ENCODE data around the gene CXCR4. TPM values are rescaled to one million over a fixed set of nuclear protein-coding genes. Genes with fewer than 3 reads are reported as not detected.

The CXCR4 gene
- total and polyA plus RNA-seq, 8 donors, result 0.31 to 20.4 (median 1.5) TPM

DNA sequence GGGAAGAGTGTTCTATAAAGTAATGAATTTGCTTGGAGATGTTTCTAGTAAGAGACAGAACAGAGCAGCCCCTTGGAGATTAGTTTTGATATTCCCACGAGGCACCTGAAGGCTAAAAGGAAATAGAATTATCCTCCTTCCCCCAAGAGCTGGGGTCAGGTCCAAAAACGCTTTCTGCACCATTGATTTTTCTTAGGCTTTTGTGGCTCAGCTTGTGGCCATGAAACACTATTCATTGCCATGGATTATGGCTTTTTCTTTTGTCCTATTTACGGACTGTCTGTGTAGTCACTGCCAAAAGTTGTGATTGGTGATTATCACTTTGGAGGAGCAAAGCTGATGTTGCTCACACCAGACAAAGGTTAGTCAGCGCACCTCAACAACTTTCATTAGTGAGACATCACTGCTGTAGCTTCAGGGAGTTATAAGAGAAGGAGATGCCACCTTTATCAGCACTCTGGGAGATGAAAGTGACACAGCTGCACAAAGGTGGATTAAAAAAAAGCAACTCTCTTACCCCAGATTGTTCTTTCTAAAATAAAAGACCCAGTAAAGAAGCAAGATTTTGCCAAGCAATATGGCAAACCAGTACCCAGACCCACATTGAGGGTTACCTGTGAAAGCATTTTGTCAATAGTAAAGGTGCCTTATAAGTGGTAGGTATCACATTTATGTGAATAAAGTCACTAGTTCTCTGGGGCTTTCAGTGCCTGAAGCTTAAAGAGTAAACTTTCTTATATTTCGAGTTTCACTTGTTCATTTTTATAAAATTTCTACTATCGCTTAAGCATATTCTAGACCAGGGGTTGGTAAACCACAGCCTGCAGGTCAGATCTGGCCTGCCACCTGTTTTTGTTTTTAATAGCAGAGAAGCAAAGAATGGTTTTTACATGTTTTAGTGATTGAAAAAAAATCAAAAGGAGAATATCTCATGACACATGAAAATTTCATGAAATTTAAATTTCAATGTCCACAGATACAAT is 10.6 kb downstream of the CXCR4 start:
- no peak overlapping the region for H3K27ac ChIP-seq
- H3K9me3 ChIP-seq, result no peaks in the 10 kb centered on the region
- ATAC-seq (no peak), FAIRE-seq (no peak), DNase-seq (no peak)
- no peaks in the 10 kb centered on the region for H3K4me1 ChIP-seq
- no peaks in the 10 kb centered on the region for H3K27me3 ChIP-seq
- TF ChIP-seq, protein P1, sequence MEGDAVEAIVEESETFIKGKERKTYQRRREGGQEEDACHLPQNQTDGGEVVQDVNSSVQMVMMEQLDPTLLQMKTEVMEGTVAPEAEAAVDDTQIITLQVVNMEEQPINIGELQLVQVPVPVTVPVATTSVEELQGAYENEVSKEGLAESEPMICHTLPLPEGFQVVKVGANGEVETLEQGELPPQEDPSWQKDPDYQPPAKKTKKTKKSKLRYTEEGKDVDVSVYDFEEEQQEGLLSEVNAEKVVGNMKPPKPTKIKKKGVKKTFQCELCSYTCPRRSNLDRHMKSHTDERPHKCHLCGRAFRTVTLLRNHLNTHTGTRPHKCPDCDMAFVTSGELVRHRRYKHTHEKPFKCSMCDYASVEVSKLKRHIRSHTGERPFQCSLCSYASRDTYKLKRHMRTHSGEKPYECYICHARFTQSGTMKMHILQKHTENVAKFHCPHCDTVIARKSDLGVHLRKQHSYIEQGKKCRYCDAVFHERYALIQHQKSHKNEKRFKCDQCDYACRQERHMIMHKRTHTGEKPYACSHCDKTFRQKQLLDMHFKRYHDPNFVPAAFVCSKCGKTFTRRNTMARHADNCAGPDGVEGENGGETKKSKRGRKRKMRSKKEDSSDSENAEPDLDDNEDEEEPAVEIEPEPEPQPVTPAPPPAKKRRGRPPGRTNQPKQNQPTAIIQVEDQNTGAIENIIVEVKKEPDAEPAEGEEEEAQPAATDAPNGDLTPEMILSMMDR (IDR thresholded peaks at IDR 0.05), result no peak
- H3K4me3 ChIP-seq, result no peak overlapping the region
- 57 to 62% methylated on average over 6 of the region's 6 CpGs for WGBS, 2 donors
- no peaks in the 10 kb centered on the region for H3K36me3 ChIP-seq
- intact Hi-C loops (cut with DNase I), result no loop called here

DNA sequence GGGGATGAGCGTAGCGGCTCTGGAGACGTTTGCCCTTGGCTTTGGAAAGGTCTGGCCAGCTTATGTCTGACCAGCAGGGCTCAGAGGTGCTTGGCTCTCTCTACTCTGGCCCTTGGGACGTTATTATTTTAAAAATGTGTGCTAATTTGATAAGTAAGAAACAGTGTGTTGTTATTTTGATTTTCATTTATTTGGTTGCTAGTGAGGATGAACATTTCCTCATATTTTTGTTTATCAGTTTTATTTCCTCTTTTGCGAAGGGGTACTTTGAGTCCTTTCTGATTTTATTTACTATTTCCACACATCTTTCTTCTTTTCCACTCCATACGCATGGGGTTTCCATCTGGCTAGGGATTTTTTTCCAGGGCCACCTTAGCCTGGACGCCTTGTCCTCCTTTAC is 11.4 kb downstream of the CXCR4 start:
- H3K27ac ChIP-seq, result no peak overlapping the region
- H3K4me3 ChIP-seq, result no peak overlapping the region
- no peak for ATAC-seq
- WGBS, 2 donors, result 62% methylated on average over 7 of the region's 7 CpGs
- DNase-seq, result no peak
- FAIRE-seq, result no peak
- no peaks in the 10 kb centered on the region for H3K27me3 ChIP-seq
- TF ChIP-seq, protein P1 (IDR thresholded peaks at IDR 0.05), result no peak
- intact Hi-C loops (cut with DNase I), result no loop called here
- H3K4me1 ChIP-seq, result no peaks in the 10 kb centered on the region
- H3K36me3 ChIP-seq, result no peaks in the 10 kb centered on the region
- H3K9me3 ChIP-seq, result no peaks in the 10 kb centered on the region

DNA sequence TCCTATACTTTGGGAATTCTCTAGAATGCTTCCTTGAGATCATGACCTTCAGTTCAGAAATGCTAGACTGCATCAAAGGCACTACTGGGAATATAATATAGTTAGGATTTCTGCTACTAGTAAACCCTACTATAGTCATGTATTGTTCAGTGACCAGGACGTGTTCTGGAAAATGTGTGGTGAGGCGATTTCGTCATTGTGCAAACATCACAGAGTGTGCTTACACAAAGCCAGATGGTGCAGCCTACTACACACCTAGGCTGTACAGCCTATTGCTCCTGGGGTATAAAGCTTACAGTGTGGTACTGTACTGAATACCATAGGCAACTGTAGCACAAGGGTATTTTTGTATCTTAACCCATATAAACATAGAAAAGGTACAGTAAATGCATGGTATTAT is 13.0 kb downstream of the CXCR4 start:
- no peak for FAIRE-seq
- 72 to 81% methylated on average over 3 of the region's 3 CpGs for WGBS, 2 donors

DNA sequence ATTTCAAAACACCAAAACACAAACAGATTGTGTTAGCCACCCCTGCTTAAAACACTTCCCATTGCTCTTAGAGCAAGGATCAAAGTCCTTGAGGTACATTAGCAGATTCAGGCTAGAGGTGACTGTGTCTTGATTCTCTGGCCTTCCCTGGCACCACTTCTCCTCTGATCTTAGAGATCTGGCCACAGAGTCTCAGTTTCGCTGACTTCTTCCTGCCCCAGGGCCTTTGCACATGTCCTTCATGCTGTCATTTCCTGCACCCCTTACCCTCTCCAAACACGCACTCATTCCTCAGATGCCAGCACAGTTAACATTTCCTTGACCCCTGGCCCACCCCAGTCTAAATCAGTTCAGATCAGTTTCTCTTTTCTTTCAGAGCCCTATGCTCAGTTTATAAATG is 16.9 kb downstream of the CXCR4 start:
- FAIRE-seq, result no peak
- H3K4me3 ChIP-seq, result no peak overlapping the region
- TF ChIP-seq, protein P1 (IDR thresholded peaks at IDR 0.05), result no peak
- no peaks in the 10 kb centered on the region for H3K4me1 ChIP-seq
- no peaks in the 10 kb centered on the region for H3K36me3 ChIP-seq
- no peak for DNase-seq
- intact Hi-C loops (cut with DNase I), result no loop called here
- no peaks in the 10 kb centered on the region for H3K27me3 ChIP-seq
- no peaks in the 10 kb centered on the region for H3K9me3 ChIP-seq
- WGBS, 2 donors, result 94 to 98% methylated on average over 2 of the region's 2 CpGs
- ATAC-seq, result no peak
- H3K27ac ChIP-seq, result no peak overlapping the region

More for the DNA sequence above, 13.0 kb downstream of the CXCR4 start:
- no peak overlapping the region for H3K4me3 ChIP-seq
- ATAC-seq, result peak in 1 of 4 donors; percentile 45
- no peak overlapping the region for H3K27ac ChIP-seq
- TF ChIP-seq, protein P1 (IDR thresholded peaks at IDR 0.05), result no peak
- intact Hi-C loops (cut with DNase I), result no loop called here
- no peaks in the 10 kb centered on the region for H3K9me3 ChIP-seq
- H3K36me3 ChIP-seq, result no peaks in the 10 kb centered on the region
- DNase-seq, result no peak
- H3K27me3 ChIP-seq, result no peaks in the 10 kb centered on the region
- no peaks in the 10 kb centered on the region for H3K4me1 ChIP-seq

DNA sequence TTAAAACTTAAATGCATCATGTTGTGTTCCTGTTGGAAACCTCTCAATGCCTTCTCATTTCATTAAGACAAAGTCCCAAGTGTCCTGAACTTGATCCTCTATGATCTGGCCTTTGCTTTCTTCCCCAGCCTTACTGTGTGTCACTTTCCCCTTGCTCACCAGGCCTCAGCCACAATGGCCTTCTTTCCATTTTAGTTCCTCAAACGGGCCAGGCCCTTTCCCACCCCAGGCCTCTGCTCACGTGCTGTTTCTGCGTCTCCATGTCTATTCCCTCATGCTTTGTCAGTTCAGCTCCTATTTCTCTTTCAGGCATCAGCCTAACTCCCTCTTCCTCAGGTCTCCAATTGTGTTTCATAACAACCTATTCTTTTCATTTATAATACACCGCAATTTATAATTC is 19.5 kb downstream of the CXCR4 start:
- Histone ChIP-seq H3K4me3 (no peak overlapping the region), H3K36me3 (no peaks in the 10 kb centered on the region), H3K4me1 (no peaks in the 10 kb centered on the region), H3K27ac (no peak overlapping the region), H3K27me3 (no peaks in the 10 kb centered on the region), H3K9me3 (no peaks in the 10 kb centered on the region)
- intact Hi-C loops (cut with DNase I), result no loop called here
- DNase-seq, result no peak
- no peak for FAIRE-seq
- TF ChIP-seq, protein P1 (IDR thresholded peaks at IDR 0.05), result no peak
- WGBS, 2 donors, result 87 to 89% methylated on average over 4 of the region's 4 CpGs
- ATAC-seq, result peak in 2 of 4 donors; percentile 26 to 27
